ENCODE measurements around the gene AKR1A1.

- TF ChIP-seq POLR2A (IDR thresholded peaks at IDR 0.05) (no peak), CTCF (IDR thresholded peaks at IDR 0.05) (no peak)
Measured at GRCh38 chr1:45586769-45587168, 36.1 kb downstream of the AKR1A1 start.
